ENCODE results near the gene ANXA6. TPM values are rescaled to one million over a fixed set of nuclear protein-coding genes. Genes with fewer than 3 reads are reported as not detected.

The ANXA6 gene
- total RNA-seq, 1 donor from 2014 or later, result 631 TPM

GRCh38 chr5:151067632-151068432, 89.7 kb downstream of the ANXA6 start:
- DNase-seq (ENCODE audit: low spot score), result no peak

- DNase-seq (ENCODE audit: low spot score), result no peak
Measured at GRCh38 chr5:151066920-151067319, 90.7 kb downstream of the ANXA6 start.

GRCh38 chr5:151065609-151066008, 92.0 kb downstream of the ANXA6 start:
- DNase-seq (ENCODE audit: low spot score), result no peak

- DNase-seq (ENCODE audit: low spot score), result no peak
Measured at GRCh38 chr5:151064916-151065499, 92.6 kb downstream of the ANXA6 start.

GRCh38 chr5:151063142-151063989, 94.2 kb downstream of the ANXA6 start:
- no peak for DNase-seq (ENCODE audit: low spot score)

- no peak for DNase-seq (ENCODE audit: low spot score)
Measured at GRCh38 chr5:151062405-151063141, 95.0 kb downstream of the ANXA6 start.

GRCh38 chr5:151060742-151061141, 96.8 kb downstream of the ANXA6 start:
- DNase-seq (ENCODE audit: low spot score), result no peak

- no peak for DNase-seq (ENCODE audit: low spot score)
Measured at GRCh38 chr5:151058891-151059489, 98.6 kb downstream of the ANXA6 start.

GRCh38 chr5:151058301-151058700, 99.3 kb downstream of the ANXA6 start:
- no peak for DNase-seq (ENCODE audit: low spot score)

- DNase-seq (ENCODE audit: low spot score), result no peak
Measured at GRCh38 chr5:151056379-151057325, 100.9 kb downstream of the ANXA6 start.

- DNase-seq (ENCODE audit: low spot score), result no peak
Measured at GRCh38 chr5:151055336-151055735, 102.2 kb downstream of the ANXA6 start.

GRCh38 chr5:151054709-151055108, 102.9 kb downstream of the ANXA6 start:
- DNase-seq (ENCODE audit: low spot score), result no peak

GRCh38 chr5:151053796-151054462, 103.7 kb downstream of the ANXA6 start:
- DNase-seq (ENCODE audit: low spot score), result no peak

- DNase-seq (ENCODE audit: low spot score), result no peak
Measured at GRCh38 chr5:151052836-151053235, 104.7 kb downstream of the ANXA6 start.

- DNase-seq (ENCODE audit: low spot score), result no peak
Measured at GRCh38 chr5:151051931-151052608, 105.5 kb downstream of the ANXA6 start.

- no peak for DNase-seq (ENCODE audit: low spot score)
Measured at GRCh38 chr5:151051066-151051930, 106.3 kb downstream of the ANXA6 start.

Data from mesenteric fat pad (tissue), 1 donor.